GM19395 (cell line): ENCODE measurements around the gene FGF6.

Source experiments
- ATAC-seq: cut with Tn5 transposase; IDR thresholded peaks from one replicate; pipeline ENCODE4 v1.9.1; 2021; ENCODE audit warnings: mild to moderate bottlenecking, moderate library complexity; ENCODE audit not compliant: unreplicated experiment

The FGF6 gene

GRCh38 chr12:4448371-4448940 lies 2.8 kb upstream of the FGF6 start:
- ATAC-seq, result no peak

- no peak for ATAC-seq
Observed at GRCh38 chr12:4447151-4447550, 1.5 kb upstream of the FGF6 start.

- no peak for ATAC-seq
Observed at GRCh38 chr12:4446335-4446734, 720 bp upstream of the FGF6 start.

GRCh38 chr12:4444031-4444430 lies 1.6 kb downstream of the FGF6 start:
- no peak for ATAC-seq

GRCh38 chr12:4443616-4444015 lies 2.0 kb downstream of the FGF6 start:
- no peak for ATAC-seq

- no peak for ATAC-seq
Observed at GRCh38 chr12:4441355-4442335, 4.0 kb downstream of the FGF6 start.

GRCh38 chr12:4440187-4440941 lies 5.3 kb downstream of the FGF6 start:
- ATAC-seq, result no peak

GRCh38 chr12:4439736-4440135 lies 5.9 kb downstream of the FGF6 start:
- no peak for ATAC-seq

GRCh38 chr12:4438834-4439596 lies 6.6 kb downstream of the FGF6 start:
- no peak for ATAC-seq

- ATAC-seq, result no peak
Observed at GRCh38 chr12:4435537-4435936, 10.1 kb downstream of the FGF6 start.

- no peak for ATAC-seq
Observed at GRCh38 chr12:4434706-4435425, 10.7 kb downstream of the FGF6 start.

GRCh38 chr12:4434301-4434700 lies 11.3 kb downstream of the FGF6 start:
- no peak for ATAC-seq

- no peak for ATAC-seq
Observed at GRCh38 chr12:4433745-4434058, 11.9 kb downstream of the FGF6 start.

- no peak for ATAC-seq
Observed at GRCh38 chr12:4432878-4433744, 12.5 kb downstream of the FGF6 start.

- no peak for ATAC-seq
Observed at GRCh38 chr12:4431866-4432265, 13.7 kb downstream of the FGF6 start.

GRCh38 chr12:4431436-4431835 lies 14.2 kb downstream of the FGF6 start:
- no peak for ATAC-seq

GRCh38 chr12:4424422-4424821 lies 21.2 kb downstream of the FGF6 start:
- no peak for ATAC-seq

GRCh38 chr12:4423528-4424195 lies 22.0 kb downstream of the FGF6 start:
- no peak for ATAC-seq

- ATAC-seq, result no peak
Observed at GRCh38 chr12:4422985-4423384, 22.6 kb downstream of the FGF6 start.
